A673 (cell line): ENCODE measurements around the gene RBM8A. TPM values are rescaled to one million over a fixed set of nuclear protein-coding genes. Genes with fewer than 3 reads are reported as not detected.

Experiments used
- BruUV-seq: library from RNA; stranded (reverse); fragments of 400-500 nt; replicated peaks from 2 replicates; lab custom pipeline; 2021; lab: Mats Ljungman, UMichigan
- CTCF ChIA-PET: fragments of 300-600 bp; sonication (Branson Sonifier 250); formaldehyde crosslinking; loops from one replicate; lab custom pipeline; 2022; ENCODE audit warnings: antibody characterized with exemption; lab: Charles Lee
- POLR2A ChIA-PET: fragments of 300-600 bp; sonication (Branson Sonifier 250); formaldehyde crosslinking; loops from one replicate; lab custom pipeline; 2022; ENCODE audit warnings: antibody characterized with exemption; ENCODE audit not compliant: low non-redundant PET; lab: Charles Lee
- DNase-seq: peaks from one replicate; pipeline ENCODE4 v3.0.0-alpha.2; 2015; ENCODE audit warnings: low spot score
- H3K27ac ChIP-seq: fragments of 200-600 bp; sonication (generic); 2 replicates; pipeline ENCODE4 v1.5.1; 2016; ENCODE audit warnings: mixed run types, low read depth, mild to moderate bottlenecking, mixed read lengths, antibody characterized with exemption, low read length; ENCODE audit not compliant: poor library complexity, severe bottlenecking
- H3K27me3 ChIP-seq: fragments of 200-600 bp; sonication (generic); replicated peaks from 2 replicates; pipeline ENCODE4 v1.6.1; 2017; ENCODE audit warnings: mixed run types, low read depth, mild to moderate bottlenecking, mixed read lengths, antibody characterized with exemption, low read length; ENCODE audit not compliant: insufficient read depth, poor library complexity
- H3K36me3 ChIP-seq: fragments of 200-600 bp; sonication (generic); 2 replicates; pipeline ENCODE4 v1.6.1; 2016; ENCODE audit warnings: mixed run types, mild to moderate bottlenecking, mixed read lengths, antibody characterized with exemption, low read length; ENCODE audit not compliant: insufficient read depth, poor library complexity, severe bottlenecking
- H3K4me1 ChIP-seq: fragments of 200-600 bp; sonication (generic); 2 replicates; pipeline ENCODE4 v1.6.1; 2017; ENCODE audit warnings: mixed run types, mild to moderate bottlenecking, mixed read lengths, antibody characterized with exemption, low read length; ENCODE audit not compliant: insufficient read depth, poor library complexity, severe bottlenecking
- H3K4me3 ChIP-seq: fragments of 200-600 bp; sonication (generic); 2 replicates; pipeline ENCODE4 v1.5.1; 2016; ENCODE audit warnings: low read depth, mixed run types, mild to moderate bottlenecking, mixed read lengths, low read length; ENCODE audit not compliant: poor library complexity, severe bottlenecking
- H3K9me3 ChIP-seq: fragments of 200-600 bp; sonication (generic); 2 replicates; pipeline ENCODE4 v1.6.1; 2016; ENCODE audit warnings: mixed run types, low read depth, mild to moderate bottlenecking, mixed read lengths, antibody characterized with exemption, low read length; ENCODE audit not compliant: poor library complexity, severe bottlenecking
- EZH2 ChIP-seq: fragments of 200-600 bp; sonication (generic); IDR thresholded peaks from 2 replicates; pipeline ENCODE4 v1.6.1; 2017; ENCODE audit warnings: borderline replicate concordance, low read depth, mild to moderate bottlenecking, mixed read lengths, antibody characterized with exemption, low read length; ENCODE audit not compliant: poor library complexity, severe bottlenecking
- intact Hi-C: fragments of 100-400 bp; cut with micrococcal nuclease; formaldehyde crosslinking; loops from one replicate; pipeline ENCODE4 v1.10.0; 2022; ENCODE audit not compliant: unreplicated experiment
- total RNA-seq: library from RNA; stranded (reverse); gene quantifications from 2 replicates; pipeline ENCODE4 v1.2.3, GENCODE V29; 2021
- TF ChIP-seq, protein P1 (sequence below): fragments of 300-800, 200-600 bp; sonication (generic); conservative IDR thresholded peaks from 2 replicates; pipeline ENCODE4 v1.5.1; 2017; ENCODE audit warnings: low read depth, mild to moderate bottlenecking, antibody characterized with exemption, low read length, moderate library complexity, mixed read lengths

The RBM8A gene
- total RNA-seq, 1 experiment from 2014 or later, result 276 TPM

DNA sequence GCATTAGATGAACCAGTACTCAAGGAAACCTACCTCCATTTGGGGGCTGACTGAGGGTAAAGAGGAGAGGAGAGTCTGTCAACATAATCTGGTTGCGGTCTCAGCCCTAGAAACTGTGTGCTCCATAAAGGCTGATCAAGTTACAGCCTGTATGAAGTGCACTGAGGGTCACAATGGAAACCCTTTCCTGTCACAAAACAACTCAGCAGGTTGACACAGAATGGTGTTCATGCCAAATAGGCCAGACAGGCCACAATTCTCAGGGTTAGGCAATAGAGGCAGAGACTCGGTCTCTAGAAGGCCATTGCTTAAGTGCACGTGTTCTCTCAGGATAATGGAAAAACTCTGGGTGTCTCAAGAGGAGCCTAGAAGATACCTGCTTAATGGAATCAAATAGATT is 37.6 kb downstream of the RBM8A start:
- no peak for TF ChIP-seq EZH2
- BruUV-seq, result no TSS peak
- Histone ChIP-seq H3K36me3 (no peaks in the 10 kb centered on the region), H3K9me3 (no peaks in the 10 kb centered on the region), H3K27me3 (peaks cover 7% of the 10 kb centered on the region), H3K4me1 (peaks cover 22% of the 10 kb centered on the region), H3K4me3 (no peak overlapping the region), H3K27ac (no peak overlapping the region)
- no peak for DNase-seq
- CTCF ChIA-PET, result no interaction called here
- intact Hi-C loops, result loop anchor here (2.0 to 5.0 kb wide), 2 partner anchors 37 to 125 kb away; no protein-coding TSS in a partner anchor
- POLR2A ChIA-PET, result no interaction called here

DNA sequence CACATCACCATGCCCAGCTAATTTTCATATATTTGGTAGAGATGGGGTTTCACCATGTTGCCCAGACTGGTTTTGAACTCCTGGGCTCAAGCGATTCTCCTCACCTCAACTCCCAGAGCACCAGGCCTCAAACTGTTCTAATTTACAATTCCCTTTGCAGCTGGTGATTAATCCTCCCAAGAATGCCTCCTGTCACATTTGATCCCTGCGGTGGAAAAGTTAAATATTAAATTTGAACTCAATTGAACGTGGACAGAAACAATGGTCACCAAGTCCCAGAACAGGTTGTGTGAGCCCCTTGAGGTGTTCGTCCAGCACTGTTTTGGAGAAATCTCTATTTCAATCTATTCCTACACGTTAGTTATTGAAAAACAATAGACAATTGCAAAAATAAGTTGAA is 39.7 kb downstream of the RBM8A start:
- Histone ChIP-seq H3K36me3 (no peaks in the 10 kb centered on the region), H3K9me3 (no peaks in the 10 kb centered on the region), H3K4me1 (peaks cover 18% of the 10 kb centered on the region), H3K4me3 (no peak overlapping the region), H3K27ac (no peak overlapping the region), H3K27me3 (peaks cover 22% of the 10 kb centered on the region)
- TF ChIP-seq, protein P1, sequence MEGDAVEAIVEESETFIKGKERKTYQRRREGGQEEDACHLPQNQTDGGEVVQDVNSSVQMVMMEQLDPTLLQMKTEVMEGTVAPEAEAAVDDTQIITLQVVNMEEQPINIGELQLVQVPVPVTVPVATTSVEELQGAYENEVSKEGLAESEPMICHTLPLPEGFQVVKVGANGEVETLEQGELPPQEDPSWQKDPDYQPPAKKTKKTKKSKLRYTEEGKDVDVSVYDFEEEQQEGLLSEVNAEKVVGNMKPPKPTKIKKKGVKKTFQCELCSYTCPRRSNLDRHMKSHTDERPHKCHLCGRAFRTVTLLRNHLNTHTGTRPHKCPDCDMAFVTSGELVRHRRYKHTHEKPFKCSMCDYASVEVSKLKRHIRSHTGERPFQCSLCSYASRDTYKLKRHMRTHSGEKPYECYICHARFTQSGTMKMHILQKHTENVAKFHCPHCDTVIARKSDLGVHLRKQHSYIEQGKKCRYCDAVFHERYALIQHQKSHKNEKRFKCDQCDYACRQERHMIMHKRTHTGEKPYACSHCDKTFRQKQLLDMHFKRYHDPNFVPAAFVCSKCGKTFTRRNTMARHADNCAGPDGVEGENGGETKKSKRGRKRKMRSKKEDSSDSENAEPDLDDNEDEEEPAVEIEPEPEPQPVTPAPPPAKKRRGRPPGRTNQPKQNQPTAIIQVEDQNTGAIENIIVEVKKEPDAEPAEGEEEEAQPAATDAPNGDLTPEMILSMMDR, result no peak
- no peak for TF ChIP-seq EZH2
- BruUV-seq, result no TSS peak
- intact Hi-C loops, result loop anchor here (5.0 kb wide), 1 partner anchor 35 kb away; no protein-coding TSS in a partner anchor
- no peak for DNase-seq
- CTCF ChIA-PET, result no interaction called here
- POLR2A ChIA-PET, result no interaction called here

DNA sequence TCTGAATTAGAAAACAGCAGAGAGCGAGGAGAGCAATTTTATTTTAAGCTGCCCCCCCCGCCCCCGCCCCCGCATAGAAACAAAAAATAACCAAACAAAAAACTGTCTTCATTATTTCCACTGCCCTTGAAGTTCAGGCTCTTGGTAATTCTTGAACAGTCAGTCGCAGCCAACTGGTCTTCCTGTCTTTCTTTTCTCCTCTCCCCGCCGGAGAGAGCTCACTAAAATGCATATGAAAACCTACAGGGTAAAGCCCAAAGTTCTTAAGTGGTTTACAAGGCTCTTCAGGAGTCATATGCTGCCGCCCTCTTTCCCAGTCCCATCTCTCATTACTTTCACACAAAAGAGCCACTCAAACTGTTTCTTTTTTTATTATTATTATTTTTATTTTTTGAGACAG is 40.5 kb downstream of the RBM8A start:
- DNase-seq, result no peak
- TF ChIP-seq, protein P1, result no peak
- no peak for TF ChIP-seq EZH2
- CTCF ChIA-PET, result no interaction called here
- POLR2A ChIA-PET, result no interaction called here
- Histone ChIP-seq H3K27me3 (peaks cover 22% of the 10 kb centered on the region), H3K4me3 (no peak overlapping the region), H3K36me3 (no peaks in the 10 kb centered on the region), H3K9me3 (no peaks in the 10 kb centered on the region), H3K4me1 (peaks cover 11% of the 10 kb centered on the region), H3K27ac (no peak overlapping the region)
- no TSS peak for BruUV-seq
- intact Hi-C loops, result loop anchor here (5.0 kb wide), 1 partner anchor 35 kb away; no protein-coding TSS in a partner anchor

DNA sequence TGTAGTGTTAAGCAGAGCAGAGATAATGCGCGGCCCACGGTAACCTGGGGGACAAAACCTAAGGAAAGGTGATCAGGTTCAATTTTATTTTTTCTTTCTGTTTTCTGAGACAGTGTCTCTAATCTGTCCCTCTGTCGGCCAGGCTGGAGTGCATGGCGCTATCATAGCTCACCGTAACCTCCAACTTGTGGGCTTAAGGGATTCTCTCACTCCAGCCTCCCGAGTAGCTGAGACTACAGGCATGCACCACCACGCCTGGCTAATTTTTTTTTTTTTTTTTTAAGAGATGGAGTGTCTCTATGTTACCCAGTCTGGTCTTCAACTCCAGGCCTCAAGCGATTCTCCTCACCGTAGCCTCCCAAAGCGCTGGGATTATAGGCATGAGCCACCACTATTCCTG is 40.9 kb downstream of the RBM8A start:
- Histone ChIP-seq H3K4me3 (peak overlapping the region; percentile 69), H3K9me3 (no peaks in the 10 kb centered on the region), H3K27me3 (peaks cover 22% of the 10 kb centered on the region), H3K36me3 (no peaks in the 10 kb centered on the region), H3K27ac (no peak overlapping the region), H3K4me1 (peaks cover 8% of the 10 kb centered on the region)
- no peak for TF ChIP-seq EZH2
- TF ChIP-seq, protein P1, result no peak
- ChIA-PET POLR2A (interaction anchor here (0.7 kb wide), 1 partner anchor 41 kb away, joined by 7 read pairs; the partner anchor contains the start of gene NUDT17), CTCF (no interaction called here)
- no peak for DNase-seq
- BruUV-seq, result no TSS peak
- intact Hi-C loops, result loop anchor here (5.0 kb wide), 1 partner anchor 34 kb away; no protein-coding TSS in a partner anchor
